MM.1S (cell line): ENCODE data around the gene GPR153.

Experiments used
- EZH2 ChIP-seq: fragments of 300-600 bp; sonication (generic); optimal IDR thresholded peaks from 2 replicates; pipeline ENCODE3; 2017; ENCODE audit warnings: low read depth, mild to moderate bottlenecking, antibody characterized with exemption, low read length, mixed read lengths
- EZH2phosphoT487 ChIP-seq: fragments of 300-600 bp; sonication (generic); IDR thresholded peaks from 2 replicates; pipeline ENCODE4 v1.6.1; 2018; ENCODE audit warnings: antibody characterized with exemption, low read length
- TF ChIP-seq, protein P1 (sequence below): fragments of 300-600 bp; sonication (generic); IDR thresholded peaks from 2 replicates; pipeline ENCODE4 v1.5.1; 2016; ENCODE audit warnings: antibody characterized with exemption, low read length, mixed read lengths

DNA sequence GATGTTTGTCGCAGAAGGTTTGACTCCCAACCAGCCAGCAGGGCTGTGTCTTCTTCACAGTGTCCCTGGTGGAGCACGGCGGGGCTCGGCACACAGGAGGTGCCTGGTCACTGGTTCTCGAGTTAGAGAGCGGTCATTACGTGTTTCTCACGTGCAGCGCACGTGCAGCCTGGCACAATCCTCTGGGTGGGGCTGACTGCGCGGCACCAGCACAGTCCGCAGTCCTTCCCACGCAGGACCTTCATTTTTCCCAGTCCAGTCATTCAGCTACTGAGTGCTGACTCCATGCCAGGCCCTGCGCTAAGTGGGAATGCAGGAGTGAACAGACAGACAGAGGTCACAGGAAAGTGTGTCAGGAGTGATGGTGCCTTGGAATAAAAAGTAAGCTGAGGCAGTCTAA lies 46.2 kb upstream of the GPR153 start:
- TF ChIP-seq, protein P1, sequence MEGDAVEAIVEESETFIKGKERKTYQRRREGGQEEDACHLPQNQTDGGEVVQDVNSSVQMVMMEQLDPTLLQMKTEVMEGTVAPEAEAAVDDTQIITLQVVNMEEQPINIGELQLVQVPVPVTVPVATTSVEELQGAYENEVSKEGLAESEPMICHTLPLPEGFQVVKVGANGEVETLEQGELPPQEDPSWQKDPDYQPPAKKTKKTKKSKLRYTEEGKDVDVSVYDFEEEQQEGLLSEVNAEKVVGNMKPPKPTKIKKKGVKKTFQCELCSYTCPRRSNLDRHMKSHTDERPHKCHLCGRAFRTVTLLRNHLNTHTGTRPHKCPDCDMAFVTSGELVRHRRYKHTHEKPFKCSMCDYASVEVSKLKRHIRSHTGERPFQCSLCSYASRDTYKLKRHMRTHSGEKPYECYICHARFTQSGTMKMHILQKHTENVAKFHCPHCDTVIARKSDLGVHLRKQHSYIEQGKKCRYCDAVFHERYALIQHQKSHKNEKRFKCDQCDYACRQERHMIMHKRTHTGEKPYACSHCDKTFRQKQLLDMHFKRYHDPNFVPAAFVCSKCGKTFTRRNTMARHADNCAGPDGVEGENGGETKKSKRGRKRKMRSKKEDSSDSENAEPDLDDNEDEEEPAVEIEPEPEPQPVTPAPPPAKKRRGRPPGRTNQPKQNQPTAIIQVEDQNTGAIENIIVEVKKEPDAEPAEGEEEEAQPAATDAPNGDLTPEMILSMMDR, result no peak
- TF ChIP-seq EZH2 (no peak), EZH2phosphoT487 (no peak)
